ENCODE results near the gene KLK7. TPM values are rescaled to one million over a fixed set of nuclear protein-coding genes. Genes with fewer than 3 reads are reported as not detected.

KLK7 gene
- total and polyA plus RNA-seq, 2 of the 4 experiments (the other 2 are of a cell fraction) = not detected

- H2AK9ac ChIP-seq (replicated peaks; ENCODE audit: low read depth, low read length, poor library complexity) = no peak overlapping the region
- no peak overlapping the region for H2AFZ ChIP-seq (replicated peaks; ENCODE audit: low read length, poor library complexity)
- H4K20me1 ChIP-seq (ENCODE audit: insufficient read depth, low read length) = no peaks in the 10 kb centered on the region
- H3K27me3 ChIP-seq (ENCODE audit: control insufficient read depth, insufficient read depth, low read length) = no peaks in the 10 kb centered on the region
- ChIA-PET CTCF (no interaction called here), POLR2A (ENCODE audit: unreplicated experiment) (no interaction called here)
- H3K18ac ChIP-seq (ENCODE audit: low read depth, low read length) = no peak overlapping the region
- in situ Hi-C loops (cut with MboI; ENCODE audit: low sequenced_read_pairs) = loop anchor here (10.0 kb wide), 1 partner anchor 143 kb away; no protein-coding TSS in a partner anchor
- H3K56ac ChIP-seq (ENCODE audit: extremely low read depth, insufficient read depth, low read length) = no peak overlapping the region
- no peak overlapping the region for H2BK20ac ChIP-seq (ENCODE audit: low read depth, low read length)
- ATAC-seq (ENCODE audit: low read depth) = no peak
- no TSS peak for BruUV-seq (replicated peaks)
- no peak overlapping the region for H2BK120ac ChIP-seq (ENCODE audit: low read depth, low read length)
- no peaks in the 10 kb centered on the region for H3K36me3 ChIP-seq (ENCODE audit: control insufficient read depth, insufficient read depth, low read length)
- no peak overlapping the region for H3K23ac ChIP-seq (ENCODE audit: low read depth, low read length)
- DNase-seq = no peak
- H3K4ac ChIP-seq (ENCODE audit: low read depth, low read length) = no peak overlapping the region
- TF ChIP-seq CTCF (conservative IDR thresholded peaks at IDR 0.05; ENCODE audit: low read depth, low read length) = no peak
- no peak for TF ChIP-seq BHLHE40 (IDR thresholded peaks at IDR 0.05; ENCODE audit: low read depth, low read length)
- no peak for TF ChIP-seq USF2 (IDR thresholded peaks at IDR 0.05; ENCODE audit: low read depth, low read length)
- TF ChIP-seq RAD21 (IDR thresholded peaks at IDR 0.05; ENCODE audit: low read length) = no peak
- no peak for TF ChIP-seq POLR2A (IDR thresholded peaks at IDR 0.05; ENCODE audit: low read depth, low read length)
- TF ChIP-seq RFX5 (IDR thresholded peaks at IDR 0.05; ENCODE audit: low read depth, low read length) = no peak
- TF ChIP-seq MAZ (IDR thresholded peaks at IDR 0.05; ENCODE audit: borderline replicate concordance, low read depth, low read length) = no peak
- TF ChIP-seq SMC3 (IDR thresholded peaks at IDR 0.05; ENCODE audit: low read depth, low read length) = no peak
- no peak for TF ChIP-seq NFE2L2 (IDR thresholded peaks at IDR 0.05; ENCODE audit: low read depth, low read length)
- no peak for TF ChIP-seq MXI1 (IDR thresholded peaks at IDR 0.05; ENCODE audit: borderline replicate concordance, low read depth, low read length)
- no peak for TF ChIP-seq CHD1 (IDR thresholded peaks at IDR 0.05; ENCODE audit: low read depth, low read length)
- no peak for TF ChIP-seq RCOR1 (IDR thresholded peaks at IDR 0.05; ENCODE audit: insufficient replicate concordance, low read length)
- TF ChIP-seq FOS (IDR thresholded peaks at IDR 0.05; ENCODE audit: low read depth, low read length) = no peak
- TF ChIP-seq MAFK (IDR thresholded peaks at IDR 0.05; ENCODE audit: low read depth, low read length) = no peak
- TF ChIP-seq ELK1 (IDR thresholded peaks at IDR 0.05; ENCODE audit: borderline replicate concordance, low read depth, low read length) = no peak
- no peak for TF ChIP-seq CEBPB (IDR thresholded peaks at IDR 0.05; ENCODE audit: low read depth, low read length)
- no peak overlapping the region for H2BK15ac ChIP-seq (ENCODE audit: low read depth, low read length)
- no peak overlapping the region for H2BK5ac ChIP-seq (ENCODE audit: low read depth, low read length, poor library complexity, severe bottlenecking)
- no peak overlapping the region for H3K4me2 ChIP-seq (ENCODE audit: low read depth, low read length)
- peaks cover 8% of the 10 kb centered on the region; the same call in 1 of the 2 replicates for H3K9me3 ChIP-seq (ENCODE audit: control insufficient read depth, insufficient read depth, low read length)
- H3K9me1 ChIP-seq (ENCODE audit: insufficient read depth, low read length) = no peaks in the 10 kb centered on the region
- dilution Hi-C loops (cut with HindIII; ENCODE audit: low sequenced_read_pairs, unreplicated experiment) = no loop called here
- H4K8ac ChIP-seq (ENCODE audit: low read depth in 2 of 2, low read length in 2 of 2) = no peak overlapping the region
- no peak overlapping the region for H4K5ac ChIP-seq (ENCODE audit: low read depth, low read length)
- no peak overlapping the region for H4K91ac ChIP-seq (ENCODE audit: insufficient read depth, low read depth, low read length)
- no peaks in the 10 kb centered on the region for H3K79me1 ChIP-seq (ENCODE audit: low read depth in 1 of 2, low read length in 2 of 2)
- no peak overlapping the region for H3K27ac ChIP-seq (ENCODE audit: insufficient read depth, low read length)
- WGBS, 2 experiments (ENCODE audit: extremely low coverage in 2 of 2, insufficient read length in 1 of 2) = 33% methylated on average over 1 of the region's 7 CpGs; no CpG with 5 or more reads in 1 of the 2 experiments
- H3K14ac ChIP-seq (replicated peaks; ENCODE audit: low read depth, low read length) = no peak overlapping the region
- H2AK5ac ChIP-seq (ENCODE audit: low read depth, low read length) = no peak overlapping the region
- intact Hi-C loops (cut with micrococcal nuclease) = no loop called here
- no peaks in the 10 kb centered on the region for H3K4me1 ChIP-seq (ENCODE audit: control insufficient read depth, insufficient read depth, low read length)
- H3K4me3 ChIP-seq (ENCODE audit: insufficient read depth, low read depth, low read length) = no peak overlapping the region
- H3K9ac ChIP-seq (ENCODE audit: low read depth, low read length) = no peak overlapping the region
These were observed 47.6 kb upstream of the KLK7 start for GRCh38 chr19:51031220-51031879.
